Upper lobe of right lung (tissue), 1 donor: ENCODE data around the gene PER2. TPM values are rescaled to one million over a fixed set of nuclear protein-coding genes. Genes with fewer than 3 reads are reported as not detected.

ENCODE experiments used
- ATAC-seq: fragments of 200-7000 bp; cut with Tn5 transposase; one replicate; pipeline ENCODE4 v1.9.1; 2020; ENCODE audit warnings: mild to moderate bottlenecking, moderate library complexity
- DNase-seq: peaks from one replicate; pipeline ENCODE4 v3.0.0-alpha.2; 2020
- H3K27ac ChIP-seq: fragments of 200-600 bp; one replicate; pipeline ENCODE4 v1.8.0; 2022
- H3K27me3 ChIP-seq: fragments of 200-600 bp; one replicate; pipeline ENCODE4 v1.8.0; 2022; ENCODE audit warnings: mild to moderate bottlenecking
- H3K36me3 ChIP-seq: fragments of 200-600 bp; one replicate; pipeline ENCODE4 v1.8.0; 2022
- H3K4me1 ChIP-seq: fragments of 200-600 bp; one replicate; pipeline ENCODE4 v1.8.0; 2022
- H3K4me3 ChIP-seq: fragments of 200-600 bp; one replicate; pipeline ENCODE4 v1.8.0; 2022; ENCODE audit warnings: mild to moderate bottlenecking
- H3K9me3 ChIP-seq: fragments of 200-600 bp; one replicate; pipeline ENCODE4 v1.8.0; 2022
- intact Hi-C: fragments of 100-400 bp; cut with DNase I; formaldehyde crosslinking; loops from one replicate; pipeline ENCODE4 v1.11.0; 2022
- total RNA-seq: library from RNA; stranded (reverse); fragmentation: NEBNext Ultra II Directional; extraction: Animal tissue kit (Norgen Biotek cat#: 25700); gene quantifications from one replicate; pipeline ENCODE4 v1.2.1, GENCODE V29; 2021
- TF ChIP-seq, protein P1 (sequence below): fragments of 200-600 bp; IDR thresholded peaks from one replicate; pipeline ENCODE4 v1.8.0; 2022; ENCODE audit warnings: antibody characterized with exemption
- donor health status: DM: no; HTN: yes; CAD: no; lungs with severe emphysema.

Gene PER2
- total RNA-seq, 1 donor from 2014 or later: 22.7 TPM

DNA sequence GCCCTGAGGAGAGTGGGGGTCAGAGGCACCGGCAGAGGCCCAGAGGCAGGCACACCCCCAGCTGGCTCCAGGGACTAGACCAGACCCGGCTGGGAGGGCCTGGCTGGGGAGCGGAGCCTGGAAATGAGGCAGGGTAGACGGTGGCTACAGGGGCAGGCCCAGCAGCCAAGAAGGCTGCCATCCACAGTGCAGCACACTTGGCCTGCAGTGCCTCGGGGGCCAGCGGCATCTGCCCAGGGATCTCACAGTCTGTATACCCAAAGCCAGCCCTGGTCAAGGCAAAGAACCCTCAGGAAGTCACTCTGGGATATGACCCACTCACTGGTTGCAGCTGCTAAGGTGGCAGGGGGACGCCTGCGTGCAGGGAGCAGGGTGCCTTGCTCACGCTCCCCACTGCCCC lies 17.8 kb downstream of the PER2 start:
- H3K27me3 ChIP-seq: no peaks in the 10 kb centered on the region
- H3K27ac ChIP-seq: no peak overlapping the region
- intact Hi-C loops: no loop called here
- H3K4me3 ChIP-seq: no peak overlapping the region
- ATAC-seq (no peak), DNase-seq (no peak)
- H3K9me3 ChIP-seq: no peaks in the 10 kb centered on the region
- TF ChIP-seq, protein P1, sequence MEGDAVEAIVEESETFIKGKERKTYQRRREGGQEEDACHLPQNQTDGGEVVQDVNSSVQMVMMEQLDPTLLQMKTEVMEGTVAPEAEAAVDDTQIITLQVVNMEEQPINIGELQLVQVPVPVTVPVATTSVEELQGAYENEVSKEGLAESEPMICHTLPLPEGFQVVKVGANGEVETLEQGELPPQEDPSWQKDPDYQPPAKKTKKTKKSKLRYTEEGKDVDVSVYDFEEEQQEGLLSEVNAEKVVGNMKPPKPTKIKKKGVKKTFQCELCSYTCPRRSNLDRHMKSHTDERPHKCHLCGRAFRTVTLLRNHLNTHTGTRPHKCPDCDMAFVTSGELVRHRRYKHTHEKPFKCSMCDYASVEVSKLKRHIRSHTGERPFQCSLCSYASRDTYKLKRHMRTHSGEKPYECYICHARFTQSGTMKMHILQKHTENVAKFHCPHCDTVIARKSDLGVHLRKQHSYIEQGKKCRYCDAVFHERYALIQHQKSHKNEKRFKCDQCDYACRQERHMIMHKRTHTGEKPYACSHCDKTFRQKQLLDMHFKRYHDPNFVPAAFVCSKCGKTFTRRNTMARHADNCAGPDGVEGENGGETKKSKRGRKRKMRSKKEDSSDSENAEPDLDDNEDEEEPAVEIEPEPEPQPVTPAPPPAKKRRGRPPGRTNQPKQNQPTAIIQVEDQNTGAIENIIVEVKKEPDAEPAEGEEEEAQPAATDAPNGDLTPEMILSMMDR: no peak
- H3K4me1 ChIP-seq: no peaks in the 10 kb centered on the region
- peaks cover 71% of the 10 kb centered on the region for H3K36me3 ChIP-seq

- Histone ChIP-seq H3K4me3 (no peak overlapping the region), H3K27me3 (no peaks in the 10 kb centered on the region), H3K4me1 (no peaks in the 10 kb centered on the region), H3K36me3 (peaks cover 67% of the 10 kb centered on the region), H3K9me3 (no peaks in the 10 kb centered on the region), H3K27ac (no peak overlapping the region)
- DNase-seq (no peak), ATAC-seq (no peak)
- intact Hi-C loops: loop anchor here (5.0 kb wide), 1 partner anchor 412 kb away; the partner anchor contains the start of gene RAMP1
- TF ChIP-seq, protein P1: no peak
Measured at GRCh38 chr2:238269741-238270140, 18.7 kb downstream of the PER2 start.

DNA sequence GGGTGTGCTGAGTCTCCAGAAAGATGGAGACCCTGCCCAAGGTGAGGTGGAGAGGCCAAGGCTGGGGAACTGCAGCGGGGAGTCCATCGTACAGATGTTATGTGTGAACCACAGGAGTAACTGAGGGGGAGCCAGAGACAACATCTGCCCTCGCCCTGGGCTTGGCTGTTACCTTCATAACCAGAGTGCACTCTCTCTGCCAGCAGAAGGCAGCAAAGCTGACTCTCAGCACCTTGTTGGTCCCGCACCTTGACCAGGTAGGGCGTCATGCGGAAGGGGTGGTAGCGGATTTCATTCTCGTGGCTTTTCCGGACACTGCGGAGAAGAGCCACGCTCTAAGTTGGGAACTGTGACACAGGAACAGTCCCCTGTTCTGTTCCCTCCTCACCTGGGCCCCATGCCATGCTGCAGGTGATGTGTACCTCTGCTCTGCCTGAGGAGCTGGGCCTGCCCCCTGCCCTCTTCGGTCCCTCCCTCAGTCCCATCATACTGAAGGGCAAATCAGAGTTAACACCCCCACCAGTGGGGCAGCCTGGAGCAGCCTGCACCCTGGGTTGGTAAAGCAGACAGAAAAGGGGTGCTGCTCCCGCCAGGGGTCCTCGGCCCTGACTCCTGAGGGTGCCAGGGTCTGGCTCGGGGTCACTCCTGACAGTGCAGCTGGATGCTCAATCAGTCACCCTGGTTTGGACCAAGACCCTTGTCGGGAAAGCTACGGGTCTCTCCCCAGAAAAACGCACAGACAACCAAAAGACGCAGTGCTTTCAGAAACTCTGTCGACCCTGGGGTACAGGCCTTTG lies 20.3 kb downstream of the PER2 start:
- Histone ChIP-seq H3K36me3 (peaks cover 58% of the 10 kb centered on the region), H3K4me3 (no peak overlapping the region), H3K9me3 (no peaks in the 10 kb centered on the region), H3K27ac (no peak overlapping the region), H3K4me1 (peaks cover 9% of the 10 kb centered on the region), H3K27me3 (no peaks in the 10 kb centered on the region)
- TF ChIP-seq, protein P1: no peak
- no peak for DNase-seq
- no peak for ATAC-seq
- intact Hi-C loops: loop anchor here (5.0 kb wide), 1 partner anchor 411 kb away; the partner anchor contains the start of gene RAMP1

DNA sequence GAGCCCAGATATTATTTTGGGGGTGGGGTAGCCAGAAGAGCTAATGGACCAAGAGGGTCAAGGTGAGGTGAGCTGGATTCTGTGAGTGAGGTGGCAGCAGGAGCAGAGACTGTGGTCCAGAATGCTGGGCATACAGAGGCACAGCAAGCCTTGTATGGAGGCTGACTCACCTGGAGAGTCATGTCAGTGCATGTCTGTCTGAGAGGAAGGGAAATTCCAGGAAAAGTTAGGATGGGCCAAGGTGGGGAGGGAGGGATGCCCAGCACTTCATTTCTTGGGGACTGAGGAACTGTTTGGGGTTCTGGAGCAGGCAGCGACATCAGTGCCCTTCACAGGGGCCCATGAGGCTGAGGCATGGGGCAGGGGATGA lies 21.1 kb downstream of the PER2 start:
- ATAC-seq (no peak), DNase-seq (no peak)
- Histone ChIP-seq H3K4me3 (no peak overlapping the region), H3K36me3 (peaks cover 50% of the 10 kb centered on the region), H3K4me1 (peaks cover 17% of the 10 kb centered on the region), H3K9me3 (no peaks in the 10 kb centered on the region), H3K27me3 (no peaks in the 10 kb centered on the region), H3K27ac (no peak overlapping the region)
- intact Hi-C loops: loop anchor here (5.0 kb wide), 1 partner anchor 410 kb away; the partner anchor contains the start of gene RAMP1
- TF ChIP-seq, protein P1: no peak

GRCh38 chr2:238265605-238266004 lies 22.8 kb downstream of the PER2 start:
- DNase-seq (no peak), ATAC-seq (no peak)
- Histone ChIP-seq H3K27ac (no peak overlapping the region), H3K27me3 (no peaks in the 10 kb centered on the region), H3K9me3 (no peaks in the 10 kb centered on the region), H3K36me3 (peaks cover 40% of the 10 kb centered on the region), H3K4me1 (peaks cover 19% of the 10 kb centered on the region), H3K4me3 (no peak overlapping the region)
- intact Hi-C loops: loop anchor here (5.0 kb wide), 1 partner anchor 408 kb away; the partner anchor contains the start of gene RAMP1
- TF ChIP-seq, protein P1: no peak
